Pons (tissue), 1 donor: ENCODE measurements around the gene STK32C.
"Not testable (repeated sequence)": the region's sequence is repeated elsewhere in the genome, so short reads cannot be mapped to it uniquely, and the experiment has no call there.

Experiments
- DNase-seq: peaks from one replicate; pipeline ENCODE4 v3.0.0-alpha.2; 2016; ENCODE audit warnings: low spot score

Gene STK32C

GRCh38 chr10:132301371-132302330 is 6.1 kb downstream of the STK32C start:
- no peak for DNase-seq

GRCh38 chr10:132300582-132300981 is 7.2 kb downstream of the STK32C start:
- DNase-seq = no peak

GRCh38 chr10:132299371-132300336 is 8.1 kb downstream of the STK32C start:
- DNase-seq = no peak

- DNase-seq = no peak
Observed at GRCh38 chr10:132298038-132298881, 9.5 kb downstream of the STK32C start.

GRCh38 chr10:132297526-132297925 is 10.2 kb downstream of the STK32C start:
- no peak for DNase-seq

- no peak for DNase-seq
Observed at GRCh38 chr10:132296666-132297443, 10.9 kb downstream of the STK32C start.

- not testable (repeated sequence) for DNase-seq
Observed at GRCh38 chr10:132295481-132295880, 12.3 kb downstream of the STK32C start.

- DNase-seq = no peak
Observed at GRCh38 chr10:132294561-132295318, 13.0 kb downstream of the STK32C start.

- no peak for DNase-seq
Observed at GRCh38 chr10:132293813-132294520, 13.8 kb downstream of the STK32C start.

- peak; percentile 31 for DNase-seq
Observed at GRCh38 chr10:132293201-132293812, 14.4 kb downstream of the STK32C start.

GRCh38 chr10:132292287-132293200 is 15.2 kb downstream of the STK32C start:
- DNase-seq = no peak

GRCh38 chr10:132291826-132292225 is 15.9 kb downstream of the STK32C start:
- DNase-seq = no peak

GRCh38 chr10:132290631-132291030 is 17.1 kb downstream of the STK32C start:
- DNase-seq = no peak

GRCh38 chr10:132289439-132289838 is 18.3 kb downstream of the STK32C start:
- DNase-seq = no peak

GRCh38 chr10:132283604-132284382 is 24.0 kb downstream of the STK32C start:
- DNase-seq = no peak

- DNase-seq = no peak
Observed at GRCh38 chr10:132282667-132283603, 24.8 kb downstream of the STK32C start.
